Thoracic aorta (tissue), 2 donors: ENCODE measurements around the gene ZNF688. TPM values are rescaled to one million over a fixed set of nuclear protein-coding genes. Genes with fewer than 3 reads are reported as not detected.
"Not testable (repeated sequence)": the region's sequence is repeated elsewhere in the genome, so short reads cannot be mapped to it uniquely, and the experiment has no call there.

Experiments used
- ATAC-seq: fragments of 150-250 bp; one replicate; pipeline ENCODE4 v1.8.0; 2017; ENCODE audit warnings: low read depth; ENCODE audit not compliant: insufficient number of reproducible peaks, low FRiP score
- DNase-seq: peaks from one replicate; pipeline ENCODE4 v3.0.0-alpha.2; 2020; ENCODE audit warnings: low spot score
- H3K27ac ChIP-seq, 2 donors: fragments of 200-600 bp; sonication (generic); 1 replicate in 1 of 2; 2 replicates in 1 of 2; pipeline ENCODE4 v1.5.1; 2016; ENCODE audit warnings: mild to moderate bottlenecking in 2 of 2, moderate library complexity in 2 of 2
- H3K27me3 ChIP-seq: fragments of 200-600 bp; sonication (generic); replicated peaks from 2 replicates; pipeline ENCODE4 v1.6.0; 2016; ENCODE audit warnings: mild to moderate bottlenecking; ENCODE audit not compliant: insufficient read depth
- H3K36me3 ChIP-seq: fragments of 200-600 bp; sonication (generic); one replicate; pipeline ENCODE4 v1.5.1; 2016
- H3K4me1 ChIP-seq, 2 donors: fragments of 200-600 bp; sonication (generic); 1 replicate in 1 of 2; 2 replicates in 1 of 2; pipeline versions ENCODE4 v1.5.1 to v1.6.0; 2016; ENCODE audit warnings: low read depth in 2 of 2, mild to moderate bottlenecking in 1 of 2; ENCODE audit not compliant: control insufficient read depth in 1 of 2
- H3K4me3 ChIP-seq: fragments of 200-600 bp; sonication (generic); 2 replicates; pipeline ENCODE4 v1.5.1; 2016; ENCODE audit warnings: mild to moderate bottlenecking
- H3K9me3 ChIP-seq: fragments of 200-600 bp; sonication (generic); 2 replicates; pipeline ENCODE4 v1.5.1; 2016
- total RNA-seq, 2 donors: library from RNA; depleted of rRNA; stranded (reverse); fragments of >200 nt; gene quantifications; one replicate each; pipeline versions ENCODE4 v1.1.0 to v1.2.3, GENCODE V29; 2016
- TF ChIP-seq, protein P1 (sequence below): fragments of 200-600 bp; sonication (generic); IDR thresholded peaks from one replicate; pipeline ENCODE4 v1.5.1; 2019; ENCODE audit warnings: antibody characterized with exemption

The ZNF688 gene
- total RNA-seq, 2 donors from 2014 or later = 9.2 to 24.2 TPM

DNA sequence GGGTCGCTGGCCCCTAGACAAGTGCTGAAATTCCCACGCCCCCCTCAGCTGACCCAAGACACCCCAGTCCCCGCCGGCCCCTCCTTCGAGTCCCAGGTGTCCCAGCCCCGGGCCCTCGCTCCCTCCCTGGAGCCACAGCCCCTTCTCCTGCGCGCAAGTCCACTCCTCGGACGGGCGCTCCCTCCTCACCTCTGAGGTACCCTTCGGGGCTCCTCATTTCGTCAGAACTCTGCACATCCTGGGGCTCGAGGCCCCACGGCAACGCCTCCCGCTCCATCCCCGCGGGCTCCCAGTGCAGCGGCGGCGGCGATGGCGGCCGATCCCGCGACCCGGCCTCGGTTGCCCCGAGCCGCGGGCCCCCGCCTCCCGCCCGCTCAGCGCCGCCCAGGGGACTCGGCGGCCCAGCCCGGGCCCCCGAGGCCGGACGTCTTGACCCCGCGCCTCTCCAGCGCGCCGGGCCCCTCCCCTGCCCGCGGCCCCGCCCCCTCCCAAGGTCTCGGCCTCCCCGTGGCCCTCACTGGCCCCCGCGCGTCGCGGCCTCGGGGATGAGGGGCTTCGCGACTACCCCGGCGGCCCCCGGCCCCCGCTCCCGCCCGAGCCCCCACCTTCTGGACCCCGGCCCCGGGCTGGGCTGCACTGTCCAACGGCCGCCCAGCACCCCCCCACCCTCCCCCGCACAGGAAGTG, 45.2 kb downstream of the ZNF688 start, which contains the start of gene ZNF768:
ZNF768 (minus strand) TSS at position 430 of the 686 bp plus-strand sequence; CDS start at position 277, 153 bp downstream.
- peak within 1 kb of the TSS; percentile 93 to 99 for H3K27ac ChIP-seq
- DNase-seq (no peak), ATAC-seq (peak; percentile 42)
- TF ChIP-seq, protein P1, sequence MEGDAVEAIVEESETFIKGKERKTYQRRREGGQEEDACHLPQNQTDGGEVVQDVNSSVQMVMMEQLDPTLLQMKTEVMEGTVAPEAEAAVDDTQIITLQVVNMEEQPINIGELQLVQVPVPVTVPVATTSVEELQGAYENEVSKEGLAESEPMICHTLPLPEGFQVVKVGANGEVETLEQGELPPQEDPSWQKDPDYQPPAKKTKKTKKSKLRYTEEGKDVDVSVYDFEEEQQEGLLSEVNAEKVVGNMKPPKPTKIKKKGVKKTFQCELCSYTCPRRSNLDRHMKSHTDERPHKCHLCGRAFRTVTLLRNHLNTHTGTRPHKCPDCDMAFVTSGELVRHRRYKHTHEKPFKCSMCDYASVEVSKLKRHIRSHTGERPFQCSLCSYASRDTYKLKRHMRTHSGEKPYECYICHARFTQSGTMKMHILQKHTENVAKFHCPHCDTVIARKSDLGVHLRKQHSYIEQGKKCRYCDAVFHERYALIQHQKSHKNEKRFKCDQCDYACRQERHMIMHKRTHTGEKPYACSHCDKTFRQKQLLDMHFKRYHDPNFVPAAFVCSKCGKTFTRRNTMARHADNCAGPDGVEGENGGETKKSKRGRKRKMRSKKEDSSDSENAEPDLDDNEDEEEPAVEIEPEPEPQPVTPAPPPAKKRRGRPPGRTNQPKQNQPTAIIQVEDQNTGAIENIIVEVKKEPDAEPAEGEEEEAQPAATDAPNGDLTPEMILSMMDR = no peak
- H3K4me1 ChIP-seq = peaks cover 4 to 18% of the 10 kb centered on the region in 2 donors
- no peaks in the 10 kb centered on the region for H3K27me3 ChIP-seq
- H3K4me3 ChIP-seq = peak within 1 kb of the TSS; percentile 98
- no peaks in the 10 kb centered on the region for H3K9me3 ChIP-seq
- H3K36me3 ChIP-seq = peaks cover 3% of the 10 kb centered on the region

DNA sequence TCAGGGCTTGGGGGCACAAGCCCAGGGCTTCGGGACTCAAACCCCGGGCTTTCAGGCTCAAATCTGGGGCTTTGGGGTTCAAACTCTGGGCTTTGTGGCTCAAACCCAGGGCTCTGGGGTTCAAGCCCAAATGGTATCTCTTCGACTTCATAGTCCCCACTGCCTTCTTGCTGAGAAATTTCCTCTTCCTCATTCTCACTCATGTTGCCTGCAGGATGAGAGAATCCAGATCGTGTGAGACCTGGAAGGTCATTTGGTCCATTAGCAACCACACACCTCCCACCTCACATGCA, 45.7 kb downstream of the ZNF688 start:
- no peaks in the 10 kb centered on the region for H3K27me3 ChIP-seq
- DNase-seq (no peak), ATAC-seq (no peak)
- TF ChIP-seq, protein P1 = no peak
- peaks cover 3% of the 10 kb centered on the region for H3K36me3 ChIP-seq
- H3K27ac ChIP-seq = peak overlapping the region; percentile 93 to 99
- H3K4me1 ChIP-seq = peaks cover 4 to 18% of the 10 kb centered on the region in 2 donors
- H3K4me3 ChIP-seq = peak overlapping the region; percentile 98
- H3K9me3 ChIP-seq = no peaks in the 10 kb centered on the region

DNA sequence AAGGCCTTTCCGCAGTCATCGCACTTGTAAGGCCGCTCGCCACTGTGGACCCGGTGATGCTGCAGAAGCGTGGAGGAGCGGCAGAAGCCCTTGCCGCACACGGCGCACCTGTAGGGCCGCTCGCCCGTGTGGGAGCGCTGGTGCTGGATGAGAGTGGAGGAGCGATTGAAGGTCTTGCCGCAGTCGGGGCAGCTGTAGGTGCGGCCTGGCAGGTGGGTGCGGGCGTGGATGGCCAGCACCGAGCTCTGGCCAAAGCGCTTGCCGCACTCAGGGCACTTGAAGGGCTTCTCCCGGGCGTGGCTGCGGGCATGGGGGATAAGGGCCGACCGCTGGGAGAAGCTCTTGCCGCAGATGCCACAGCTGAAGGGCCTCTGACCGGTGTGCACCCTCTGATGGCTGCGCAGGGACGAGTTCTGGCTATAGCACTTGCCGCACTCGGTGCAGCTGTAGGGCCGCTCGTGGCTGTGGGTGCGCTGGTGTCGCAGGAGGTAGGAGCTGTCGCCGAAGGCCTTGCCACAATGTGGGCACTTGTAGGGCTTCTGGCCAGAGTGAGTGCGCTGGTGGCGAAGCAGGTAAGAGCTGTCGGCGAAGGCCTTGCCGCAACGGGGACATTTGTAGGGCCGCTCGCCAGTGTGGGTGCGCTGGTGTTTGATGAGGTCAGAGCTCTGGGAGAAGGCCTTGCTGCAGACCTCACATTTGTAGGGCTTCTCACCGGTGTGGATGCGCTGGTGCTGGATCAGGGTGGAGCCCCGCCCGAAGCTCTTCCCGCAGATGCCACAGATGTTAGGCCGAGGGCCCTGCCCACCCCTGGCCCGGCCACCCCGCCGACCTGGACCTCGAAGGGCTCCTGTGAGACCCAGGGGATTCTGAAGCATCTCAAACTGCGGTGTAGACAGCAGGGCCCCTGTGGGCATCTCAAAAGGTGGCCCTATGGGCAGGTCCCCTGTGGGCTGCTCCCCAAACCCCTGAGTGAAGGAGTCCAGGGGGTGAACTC, 46.6 kb downstream of the ZNF688 start:
- H3K4me1 ChIP-seq = peaks cover 4 to 18% of the 10 kb centered on the region in 2 donors
- no peaks in the 10 kb centered on the region for H3K9me3 ChIP-seq
- H3K4me3 ChIP-seq = no peak overlapping the region
- TF ChIP-seq, protein P1 = no peak
- H3K36me3 ChIP-seq = no peaks in the 10 kb centered on the region
- no peaks in the 10 kb centered on the region for H3K27me3 ChIP-seq
- no peak for ATAC-seq
- H3K27ac ChIP-seq = no peak overlapping the region
- no peak for DNase-seq

DNA sequence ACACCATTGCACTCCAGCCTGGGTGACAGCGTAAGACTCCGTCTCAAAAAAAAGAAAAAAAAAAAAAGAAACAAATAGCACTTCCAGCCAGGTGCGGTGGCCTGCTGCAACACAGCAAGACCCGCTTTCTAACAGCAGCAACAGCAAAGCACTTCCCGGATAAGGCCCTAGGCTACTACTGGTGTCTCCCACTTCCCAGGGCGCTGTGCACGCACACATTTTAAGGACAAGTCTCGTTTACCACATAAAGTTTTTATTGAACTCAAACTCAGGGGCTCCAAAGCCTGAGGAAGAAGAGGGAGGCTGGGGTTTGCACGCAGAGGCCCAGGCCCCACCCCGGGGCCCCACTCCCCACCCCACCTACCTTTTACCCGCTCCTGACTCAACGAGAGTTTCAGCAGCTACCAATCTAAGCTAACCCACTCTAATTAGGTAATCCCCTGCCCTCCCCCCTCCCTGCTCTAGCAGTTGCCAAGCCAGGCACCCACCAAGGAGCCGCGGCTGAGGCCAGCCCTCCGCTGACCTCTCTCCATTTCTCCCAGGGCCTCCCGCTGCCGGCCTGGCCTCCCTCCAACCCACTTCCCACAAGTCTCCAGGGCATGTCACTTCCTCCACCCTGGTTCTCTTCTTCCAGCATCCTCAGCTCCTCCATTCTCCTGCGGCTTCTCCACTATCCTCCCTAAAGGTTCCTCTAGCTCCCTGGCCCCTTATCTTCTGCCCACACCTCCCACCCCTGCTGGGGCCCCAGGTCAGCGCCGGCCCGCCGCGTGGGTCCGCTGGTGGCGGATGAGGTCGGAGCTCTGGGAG, 47.5 kb downstream of the ZNF688 start:
- Histone ChIP-seq H3K27ac (no peak overlapping the region), H3K9me3 (no peaks in the 10 kb centered on the region), H3K4me3 (no peak overlapping the region), H3K27me3 (no peaks in the 10 kb centered on the region), H3K36me3 (no peaks in the 10 kb centered on the region), H3K4me1 (peaks cover 4 to 18% of the 10 kb centered on the region in 2 donors)
- ATAC-seq = no peak
- no peak for DNase-seq
- TF ChIP-seq, protein P1 = no peak

DNA sequence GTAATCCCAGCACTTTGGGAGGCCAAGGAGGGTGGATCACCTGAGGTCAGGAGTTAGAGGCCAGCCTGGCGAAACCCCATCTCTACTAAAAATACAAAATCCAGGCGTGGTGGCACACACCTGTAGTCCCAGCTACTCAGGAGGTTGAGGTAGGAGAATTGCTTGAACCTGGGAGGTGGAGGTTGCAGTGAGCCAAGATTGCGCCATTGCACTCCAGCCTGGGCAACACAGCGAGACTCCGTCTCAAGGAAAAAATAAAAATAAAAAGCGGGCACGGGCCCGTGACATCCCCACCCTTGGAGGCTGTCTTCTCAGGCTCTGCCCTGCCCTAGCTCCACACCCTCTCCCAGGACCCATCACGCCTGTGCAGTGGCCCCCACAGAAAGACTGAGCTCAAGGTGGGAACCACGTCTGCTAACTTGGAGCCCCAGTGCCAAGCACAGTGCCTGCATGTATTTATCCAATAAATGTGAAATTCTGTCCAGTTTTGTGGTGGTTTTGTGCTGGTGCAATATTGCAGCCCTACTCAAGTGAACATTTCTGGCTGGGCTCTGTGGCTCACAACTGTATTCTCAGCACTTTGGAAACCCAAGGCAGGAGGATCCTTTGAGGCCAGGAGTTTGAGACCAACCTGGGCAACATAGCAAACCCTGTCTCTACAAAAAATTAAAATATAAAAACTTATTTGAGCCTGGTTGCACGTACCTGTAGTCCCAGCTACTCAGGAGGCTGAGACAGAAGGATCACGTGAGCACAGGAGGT, 48.6 kb downstream of the ZNF688 start:
- not testable (repeated sequence) for H3K4me3 ChIP-seq, H3K27me3 ChIP-seq, H3K9me3 ChIP-seq, H3K36me3 ChIP-seq, H3K27ac ChIP-seq, DNase-seq, ATAC-seq
- peaks cover 4 to 11% of the 10 kb centered on the region in 2 donors for H3K4me1 ChIP-seq
